ENCODE results near the gene SCYL2. TPM values are rescaled to one million over a fixed set of nuclear protein-coding genes. Genes with fewer than 3 reads are reported as not detected.

Gene SCYL2
- polyA plus RNA-seq = 19.1 and 27.0 TPM in 2 replicates

GRCh38 chr12:100266835-100267602 lies at the start of gene SCYL2, which contains the start of gene DEPDC4:
Gene SCYL2, plus strand, starts transcription at chr12:100267177. Its CDS starts 15,794 bp downstream, at chr12:100282971.
Gene DEPDC4, minus strand, starts transcription at chr12:100267079. Its CDS starts 3 bp downstream, at chr12:100267076.

GRCh38 chr12:100356644-100357223 lies 89.8 kb downstream of the SCYL2 start, which contains the start of gene SLC17A8:
Gene SLC17A8, plus strand, starts transcription at chr12:100357074. Its CDS starts 318 bp downstream, at chr12:100357392.

Other genes with a start within 250 kb of the SCYL2 start
- gene BLTP3B, start 124.3 kb upstream of the SCYL2 start, polyA plus RNA-seq = 33.7 and 41.7 TPM in 2 replicates
- gene ACTR6, start 66.4 kb upstream of the SCYL2 start, polyA plus RNA-seq = 168 and 186 TPM in 2 replicates
- gene DEPDC4, start 98 bp upstream of the SCYL2 start, polyA plus RNA-seq = 1.1 and 11.4 TPM in 2 replicates
- 0.48 TPM in 1 of 2 replicates, not detected in the other for gene SLC17A8, start 89.9 kb downstream of the SCYL2 start, polyA plus RNA-seq
- gene NR1H4, start 206.7 kb downstream of the SCYL2 start, polyA plus RNA-seq = not detected in 2 replicates